GM21619 (cell line): ENCODE results near the gene SUPT20HL1.

ENCODE experiments used
- ATAC-seq: cut with Tn5 transposase; IDR thresholded peaks from one replicate; pipeline ENCODE4 v1.9.1; 2021; ENCODE audit not compliant: unreplicated experiment

Gene SUPT20HL1

GRCh38 chrX:24396236-24396930 is 35.9 kb downstream of the SUPT20HL1 start:
- no peak for ATAC-seq

- ATAC-seq = no peak
These were observed 36.5 kb downstream of the SUPT20HL1 start for GRCh38 chrX:24396931-24397279.

GRCh38 chrX:24398766-24399165 is 38.3 kb downstream of the SUPT20HL1 start:
- no peak for ATAC-seq

- no peak for ATAC-seq
These were observed 39.1 kb downstream of the SUPT20HL1 start for GRCh38 chrX:24399550-24399949.

GRCh38 chrX:24405959-24406358 is 45.5 kb downstream of the SUPT20HL1 start:
- no peak for ATAC-seq
